Pulmonary artery endothelial cell (primary cell): ENCODE data around the gene HPS6. TPM values are rescaled to one million over a fixed set of nuclear protein-coding genes. Genes with fewer than 3 reads are reported as not detected.

Experiments used
- total RNA-seq: library from RNA; depleted of rRNA; stranded (reverse); fragments of >200 nt; gene quantifications from 2 replicates; pipeline ENCODE4 v1.2.3, GENCODE V29; 2014

HPS6 gene
- total RNA-seq, 1 donor from 2014 or later, result 41.9 TPM

Other genes with a start within 250 kb of the HPS6 start
- 80.0 and 84.5 TPM in 2 replicates for gene OGA, start 246.9 kb upstream of the HPS6 start, total RNA-seq
- gene KCNIP2, start 221.5 kb upstream of the HPS6 start, total RNA-seq, result 0.07 and 0.25 TPM in 2 replicates
- gene ARMH3, start 9.2 kb upstream of the HPS6 start, total RNA-seq, result 7.1 and 9.7 TPM in 2 replicates
- 32.4 and 33.0 TPM in 2 replicates for gene LDB1, start 55.0 kb downstream of the HPS6 start, total RNA-seq
- 12.3 and 16.6 TPM in 2 replicates for gene PPRC1, start 67.7 kb downstream of the HPS6 start, total RNA-seq
- gene NOLC1, start 87.0 kb downstream of the HPS6 start, total RNA-seq, result 42.9 and 48.2 TPM in 2 replicates
- not detected in 2 replicates for gene ELOVL3, start 160.9 kb downstream of the HPS6 start, total RNA-seq
- 0.07 TPM in 1 of 2 replicates, not detected in the other for gene PITX3, start 176.2 kb downstream of the HPS6 start, total RNA-seq
- gene GBF1, start 180.2 kb downstream of the HPS6 start, total RNA-seq, result 18.1 and 24.7 TPM in 2 replicates